BJ (cell line): ENCODE data around the gene IKZF2. TPM values are rescaled to one million over a fixed set of nuclear protein-coding genes. Genes with fewer than 3 reads are reported as not detected.

Source experiments
- CTCF ChIA-PET: fragments of 350-600 bp; formaldehyde crosslinking; extraction: SDS; loops from one replicate; lab custom pipeline; 2021; ENCODE audit warnings: antibody characterized with exemption, inconsistent platforms; lab: Yijun Ruan, JAX
- POLR2A ChIA-PET: fragments of 300-600 bp; sonication (Branson Sonifier 250); formaldehyde crosslinking; extraction: SDS; loops from one replicate; lab custom pipeline; 2021; ENCODE audit warnings: antibody characterized with exemption; lab: Charles Lee
- DNase-seq: peaks from one replicate; pipeline ENCODE4 v3.0.0-alpha.2; 2011; ENCODE audit warnings: low read depth
- H3K27me3 ChIP-seq: 2 replicates; pipeline ENCODE4 v1.6.0; 2011; ENCODE audit warnings: low read length; ENCODE audit not compliant: control insufficient read depth, insufficient read depth
- H3K36me3 ChIP-seq: 2 replicates; pipeline ENCODE4 v1.5.1; 2011; ENCODE audit warnings: low read length; ENCODE audit not compliant: control insufficient read depth, insufficient read depth
- H3K4me3 ChIP-seq: 2 replicates; pipeline ENCODE4 v1.5.1; 2011; ENCODE audit warnings: low read depth, mild to moderate bottlenecking, control low read depth, low read length
- polyA plus RNA-seq: library from polyadenylated mRNA; depleted of rRNA; stranded (reverse); fragments of >200 nt; gene quantifications from 2 replicates; pipeline ENCODE4 v1.2.3, GENCODE V29; 2011
- TF ChIP-seq, protein P1 (sequence below): IDR thresholded peaks from 2 replicates; pipeline ENCODE4 v1.5.1; 2011; ENCODE audit warnings: low read depth, mild to moderate bottlenecking, control low read depth, inconsistent platforms, low read length, moderate library complexity; ENCODE audit not compliant: insufficient read depth

Gene IKZF2
- polyA plus RNA-seq, 1 experiment = 2.4 TPM

DNA sequence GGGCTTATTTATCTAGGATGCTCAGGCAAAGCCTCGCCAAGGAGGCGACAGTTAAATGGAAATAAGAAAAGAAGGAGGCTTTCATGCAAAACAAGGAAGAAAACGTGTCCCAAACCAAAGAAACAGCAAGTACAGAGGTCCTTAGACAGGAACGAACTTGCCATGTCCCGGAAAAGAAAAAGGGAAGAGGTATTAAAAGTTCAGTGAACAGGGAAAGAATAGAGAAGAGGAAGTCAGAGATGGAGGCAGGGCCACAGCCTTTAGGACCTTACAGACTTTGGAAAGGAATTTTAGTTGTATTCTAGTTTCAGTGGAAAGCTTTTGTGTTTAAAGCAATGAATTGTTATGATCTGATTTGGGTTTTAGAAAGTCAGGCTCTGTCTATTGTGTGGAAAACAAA, 22.1 kb downstream of the IKZF2 start:
- no peak for DNase-seq
- no peaks in the 10 kb centered on the region for H3K36me3 ChIP-seq
- CTCF ChIA-PET = interaction anchor here (1.4 kb wide), 1 partner anchor 17 kb away, joined by 4 read pairs; no protein-coding TSS in a partner anchor
- H3K27me3 ChIP-seq = no peaks in the 10 kb centered on the region
- POLR2A ChIA-PET = no interaction called here
- TF ChIP-seq, protein P1, sequence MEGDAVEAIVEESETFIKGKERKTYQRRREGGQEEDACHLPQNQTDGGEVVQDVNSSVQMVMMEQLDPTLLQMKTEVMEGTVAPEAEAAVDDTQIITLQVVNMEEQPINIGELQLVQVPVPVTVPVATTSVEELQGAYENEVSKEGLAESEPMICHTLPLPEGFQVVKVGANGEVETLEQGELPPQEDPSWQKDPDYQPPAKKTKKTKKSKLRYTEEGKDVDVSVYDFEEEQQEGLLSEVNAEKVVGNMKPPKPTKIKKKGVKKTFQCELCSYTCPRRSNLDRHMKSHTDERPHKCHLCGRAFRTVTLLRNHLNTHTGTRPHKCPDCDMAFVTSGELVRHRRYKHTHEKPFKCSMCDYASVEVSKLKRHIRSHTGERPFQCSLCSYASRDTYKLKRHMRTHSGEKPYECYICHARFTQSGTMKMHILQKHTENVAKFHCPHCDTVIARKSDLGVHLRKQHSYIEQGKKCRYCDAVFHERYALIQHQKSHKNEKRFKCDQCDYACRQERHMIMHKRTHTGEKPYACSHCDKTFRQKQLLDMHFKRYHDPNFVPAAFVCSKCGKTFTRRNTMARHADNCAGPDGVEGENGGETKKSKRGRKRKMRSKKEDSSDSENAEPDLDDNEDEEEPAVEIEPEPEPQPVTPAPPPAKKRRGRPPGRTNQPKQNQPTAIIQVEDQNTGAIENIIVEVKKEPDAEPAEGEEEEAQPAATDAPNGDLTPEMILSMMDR = no peak
- H3K4me3 ChIP-seq = no peak overlapping the region

DNA sequence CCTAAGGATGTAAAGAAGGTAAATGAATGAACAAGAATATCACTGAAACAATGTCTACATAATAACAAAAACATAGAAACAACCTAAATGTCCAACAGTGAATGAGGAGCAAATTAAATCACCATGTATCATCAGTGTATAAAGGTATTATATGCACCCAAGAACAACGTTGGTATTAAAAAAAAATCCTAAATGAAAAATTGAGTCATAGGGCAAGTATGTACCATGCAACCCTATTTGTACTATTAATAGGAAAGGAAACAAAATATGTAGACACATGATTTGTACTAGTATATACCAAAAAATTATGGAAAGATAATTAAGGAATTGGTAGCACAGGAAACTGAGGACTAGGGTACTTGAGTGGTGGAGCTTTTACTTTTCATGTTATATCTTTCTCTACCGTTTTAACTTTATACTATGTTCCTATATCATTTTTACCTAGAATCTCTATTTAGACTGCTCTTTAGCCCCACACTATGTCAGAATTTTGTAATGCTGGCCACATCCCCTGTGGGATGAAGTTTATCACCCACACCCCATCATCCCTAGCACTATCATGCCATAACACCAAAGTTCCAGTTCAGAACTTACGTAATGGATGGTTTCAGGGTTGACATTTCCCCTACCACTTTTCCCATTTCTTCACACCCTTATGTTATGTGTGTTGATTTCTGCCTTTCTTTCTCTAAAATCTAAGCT, 25.6 kb downstream of the IKZF2 start:
- DNase-seq = no peak
- TF ChIP-seq, protein P1 = no peak
- no peak overlapping the region for H3K4me3 ChIP-seq
- POLR2A ChIA-PET = no interaction called here
- CTCF ChIA-PET = interaction anchor here (0.6 kb wide), 1 partner anchor 44 kb away, joined by 3 read pairs; no protein-coding TSS in a partner anchor
- no peaks in the 10 kb centered on the region for H3K27me3 ChIP-seq
- no peaks in the 10 kb centered on the region for H3K36me3 ChIP-seq

DNA sequence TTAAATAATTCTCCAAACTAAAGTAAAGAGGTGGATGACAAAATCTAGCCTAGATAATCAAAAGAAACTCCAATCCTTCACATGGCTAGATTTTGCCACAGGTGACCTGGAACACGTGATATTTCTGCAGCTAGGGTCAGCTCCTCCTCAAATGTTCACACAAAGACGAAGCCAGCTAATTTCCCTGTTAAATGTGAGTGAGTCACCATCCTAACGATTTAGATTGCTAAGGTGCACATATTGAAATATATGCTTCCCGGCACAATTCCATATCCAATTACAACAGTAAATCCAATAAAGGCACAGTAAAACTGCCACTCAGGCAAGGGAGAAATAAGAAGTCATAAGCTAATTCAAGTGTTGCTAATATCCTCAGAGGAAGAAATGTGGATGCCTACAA, 28.7 kb downstream of the IKZF2 start:
- ChIA-PET CTCF (no interaction called here), POLR2A (no interaction called here)
- TF ChIP-seq, protein P1 = no peak
- Histone ChIP-seq H3K36me3 (no peaks in the 10 kb centered on the region), H3K27me3 (no peaks in the 10 kb centered on the region), H3K4me3 (no peak overlapping the region)
- no peak for DNase-seq

DNA sequence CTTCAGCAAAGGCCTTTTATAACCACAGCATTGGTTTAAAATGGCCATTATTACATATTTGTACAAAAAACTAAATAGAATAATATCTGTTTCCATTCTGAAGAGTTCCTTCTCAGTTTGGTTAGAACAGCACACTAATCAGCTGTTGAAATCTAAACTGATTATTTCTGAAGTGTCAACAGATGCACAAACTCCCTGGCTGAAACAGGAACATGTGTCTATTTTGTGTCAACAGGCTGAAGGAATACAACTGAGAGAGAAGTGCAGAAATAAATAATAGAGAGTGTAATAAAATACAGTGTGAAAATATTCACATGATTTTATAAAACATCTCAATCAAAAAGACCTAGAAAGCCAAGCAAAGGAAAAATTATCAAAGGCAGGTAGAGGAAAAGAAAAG, 29.7 kb downstream of the IKZF2 start:
- H3K4me3 ChIP-seq = no peak overlapping the region
- H3K36me3 ChIP-seq = no peaks in the 10 kb centered on the region
- no peak for DNase-seq
- ChIA-PET POLR2A (no interaction called here), CTCF (no interaction called here)
- TF ChIP-seq, protein P1 = no peak
- no peaks in the 10 kb centered on the region for H3K27me3 ChIP-seq

DNA sequence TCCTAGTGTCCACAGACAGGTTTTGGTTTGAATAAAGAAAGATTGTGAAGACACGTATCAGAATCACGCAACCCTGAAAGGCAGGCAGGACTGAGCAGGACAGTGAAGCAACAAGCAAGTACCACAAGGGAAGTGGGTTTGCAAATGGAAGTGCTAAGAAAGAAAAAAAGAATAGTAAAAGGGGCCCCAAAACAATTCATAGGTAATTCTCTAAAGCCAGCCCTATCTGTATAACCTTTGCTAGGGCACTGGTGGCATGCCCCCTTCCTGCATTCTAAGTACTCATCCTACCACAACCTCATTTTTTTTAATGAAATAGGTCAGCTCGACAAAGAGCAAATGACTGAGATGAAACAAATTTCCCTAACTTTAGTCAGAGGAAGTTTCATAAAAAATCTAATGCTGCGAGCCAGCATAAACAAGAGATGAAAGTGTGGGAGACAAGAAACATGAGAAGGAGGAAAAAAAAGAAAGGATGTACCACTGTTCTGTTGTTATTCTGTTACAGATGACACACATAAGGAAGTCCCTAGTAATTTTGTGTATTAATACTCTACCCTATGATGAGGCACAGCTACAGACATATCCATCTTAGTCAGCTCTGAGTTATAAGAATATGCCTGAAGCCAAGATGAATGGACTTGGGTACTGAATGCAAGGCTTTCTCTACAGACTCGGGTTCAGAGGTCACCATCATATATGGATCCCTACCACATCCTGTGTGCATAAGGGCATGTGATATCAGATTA, 32.2 kb downstream of the IKZF2 start:
- TF ChIP-seq, protein P1 = no peak
- DNase-seq = peak; percentile 65
- Histone ChIP-seq H3K36me3 (no peaks in the 10 kb centered on the region), H3K27me3 (no peaks in the 10 kb centered on the region), H3K4me3 (no peak overlapping the region)
- CTCF ChIA-PET = interaction anchor here (0.7 kb wide), 1 partner anchor 10 kb away, joined by 4 read pairs; no protein-coding TSS in a partner anchor
- POLR2A ChIA-PET = no interaction called here
